Natural killer cell treated with Interleukin-12 subunit alpha and Interleukin-12 subunit beta and Interleukin-15 and Interleukin-18, amount 100 ng/mL, for 72 hours (primary cell): ENCODE data around the gene GJB3. TPM values are rescaled to one million over a fixed set of nuclear protein-coding genes. Genes with fewer than 3 reads are reported as not detected.
"Not testable (repeated sequence)": the region's sequence is repeated elsewhere in the genome, so short reads cannot be mapped to it uniquely, and the experiment has no call there.

Experiments
- ATAC-seq, 2 donors: fragments of 150-1000 bp; cut with Tn5 transposase in 1 of 2; sonication (Bioruptor Pico), chemical (Tn5 transposase) in 1 of 2; 2 replicates each; pipeline ENCODE4 v1.10.0; 2021
- DNase-seq: peaks from one replicate; pipeline ENCODE4 v3.0.0; 2022; ENCODE audit warnings: low spot score
- H3K27ac Mint-ChIP-seq, 2 donors: 1 replicate in 1 of 2; 2 replicates in 1 of 2; pipeline ENCODE4 v1.8.0; 2022; ENCODE audit warnings: mixed read lengths in 2 of 2, mild to moderate bottlenecking in 1 of 2, moderate library complexity in 1 of 2
- H3K27me3 Mint-ChIP-seq, 2 donors: 1 replicate in 1 of 2; 2 replicates in 1 of 2; pipeline ENCODE4 v1.8.0; 2022; ENCODE audit warnings: mixed read lengths in 2 of 2
- H3K36me3 Mint-ChIP-seq: one replicate; pipeline ENCODE4 v1.8.0; 2022; ENCODE audit warnings: mixed read lengths
- H3K4me1 Mint-ChIP-seq, 2 donors: 1 replicate in 1 of 2; 2 replicates in 1 of 2; pipeline ENCODE4 v1.8.0; 2022; ENCODE audit warnings: low read depth in 2 of 2, mixed read lengths in 2 of 2, mild to moderate bottlenecking in 1 of 2
- H3K4me3 Mint-ChIP-seq: one replicate; pipeline ENCODE4 v1.8.0; 2022; ENCODE audit warnings: mixed read lengths
- H3K9me3 Mint-ChIP-seq: 2 replicates; pipeline ENCODE4 v1.8.0; 2022; ENCODE audit warnings: mixed read lengths
- total RNA-seq, 2 donors: library from RNA; stranded (reverse); gene quantifications; one replicate each; pipeline ENCODE4 v1.2.3, GENCODE V29; 2022

The GJB3 gene
- total RNA-seq, 2 donors from 2014 or later: not detected

DNA sequence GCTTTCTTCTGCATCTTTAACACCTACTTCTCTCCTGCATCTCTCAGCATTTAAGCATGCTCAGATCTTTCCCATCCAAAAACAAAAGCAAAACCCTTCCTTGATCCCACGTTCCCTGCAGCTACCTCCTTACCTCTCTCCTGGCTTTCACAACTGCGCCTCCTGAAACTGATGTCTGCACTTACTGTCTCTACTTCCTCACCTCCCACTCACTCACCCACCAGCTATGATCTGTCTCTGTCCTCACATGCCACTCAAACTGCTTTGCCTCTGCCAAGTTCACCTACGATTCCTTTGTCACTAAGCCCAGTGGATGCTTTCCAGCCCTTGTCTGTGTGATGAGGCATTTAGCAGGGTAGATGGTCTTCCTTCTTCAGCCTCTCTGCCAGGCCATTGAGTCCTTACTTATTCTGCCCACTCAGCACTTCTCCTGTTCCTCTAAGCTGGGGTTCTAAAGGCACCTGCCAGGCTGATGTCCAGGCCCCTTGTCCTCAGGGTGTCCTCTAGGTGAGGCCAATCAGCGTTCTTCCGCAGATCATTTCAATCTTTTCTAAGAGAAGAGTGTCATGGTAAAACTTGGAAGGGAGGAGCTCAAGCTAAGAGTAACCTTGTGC, 10.0 kb upstream of the GJB3 start:
- H3K4me1 Mint-ChIP-seq: no peaks in the 10 kb centered on the region
- no peak overlapping the region for H3K27ac Mint-ChIP-seq
- ATAC-seq: no peak
- H3K36me3 Mint-ChIP-seq: no peaks in the 10 kb centered on the region
- no peaks in the 10 kb centered on the region for H3K9me3 Mint-ChIP-seq
- H3K4me3 Mint-ChIP-seq: no peak overlapping the region
- peaks cover 0 to 3% of the 10 kb centered on the region in 2 donors for H3K27me3 Mint-ChIP-seq
- DNase-seq: no peak

DNA sequence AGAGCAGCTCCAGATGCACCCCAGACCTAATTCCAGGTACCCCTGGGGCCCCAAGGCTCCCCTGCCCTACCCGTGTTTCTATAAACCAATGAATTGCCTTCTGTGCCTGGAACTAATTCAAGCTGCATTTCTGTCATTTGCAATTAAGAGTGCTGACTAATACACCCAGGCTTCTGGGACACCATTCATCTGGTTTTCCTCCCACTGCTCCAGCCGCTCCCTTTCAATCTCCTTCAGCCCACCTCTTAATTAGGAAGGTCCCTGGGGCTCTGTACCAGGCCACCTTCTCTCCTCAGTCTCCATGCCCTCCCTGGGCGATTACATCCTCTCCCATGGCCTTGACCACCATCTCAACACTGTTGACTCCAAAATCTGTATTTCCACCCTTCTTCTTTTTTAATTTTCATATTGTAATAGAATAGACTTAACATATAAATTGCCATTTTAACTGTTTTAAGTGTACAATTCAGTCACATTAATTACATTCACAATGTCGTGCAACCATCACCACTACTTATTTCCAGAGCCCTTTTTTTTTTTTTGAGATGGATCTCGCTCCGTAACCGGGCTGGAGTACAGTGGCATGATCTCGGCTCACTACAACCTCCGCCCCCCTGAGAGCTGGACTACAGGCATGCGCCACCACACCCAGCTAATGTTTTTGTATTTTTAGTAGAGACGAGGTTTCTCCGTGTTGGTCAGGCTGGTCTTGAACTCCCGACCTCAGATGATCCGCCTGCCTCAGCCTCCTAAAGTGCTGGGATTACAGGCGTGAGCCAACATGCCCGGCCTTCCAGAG, 9.2 kb upstream of the GJB3 start:
- DNase-seq (no peak), ATAC-seq (no peak)
- Mint-ChIP-seq H3K27me3 (peaks cover 0 to 3% of the 10 kb centered on the region in 2 donors), H3K36me3 (no peaks in the 10 kb centered on the region), H3K4me3 (no peak overlapping the region), H3K27ac (no peak overlapping the region), H3K4me1 (no peaks in the 10 kb centered on the region), H3K9me3 (no peaks in the 10 kb centered on the region)

DNA sequence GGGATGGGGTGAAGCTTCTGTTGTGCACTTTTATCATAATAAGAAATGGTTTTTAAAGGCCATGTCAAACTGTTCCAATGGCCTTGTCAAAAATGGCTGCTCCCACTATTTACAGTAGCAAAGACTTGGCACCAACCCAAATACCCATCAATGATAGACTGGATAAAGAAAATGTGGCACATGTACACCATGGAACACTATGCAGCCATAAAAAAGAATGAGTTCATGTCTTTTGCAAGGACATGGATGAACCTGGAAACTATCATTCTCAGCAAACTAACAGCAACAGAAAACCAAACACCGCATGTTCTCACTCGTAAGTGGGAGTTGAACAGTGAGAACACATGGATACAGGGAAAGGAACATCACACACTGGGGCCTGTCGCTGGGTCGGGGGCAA, 7.9 kb upstream of the GJB3 start:
- not testable (repeated sequence) for H3K4me3 Mint-ChIP-seq, H3K27me3 Mint-ChIP-seq, ATAC-seq, H3K27ac Mint-ChIP-seq, H3K4me1 Mint-ChIP-seq, H3K36me3 Mint-ChIP-seq, DNase-seq, H3K9me3 Mint-ChIP-seq

DNA sequence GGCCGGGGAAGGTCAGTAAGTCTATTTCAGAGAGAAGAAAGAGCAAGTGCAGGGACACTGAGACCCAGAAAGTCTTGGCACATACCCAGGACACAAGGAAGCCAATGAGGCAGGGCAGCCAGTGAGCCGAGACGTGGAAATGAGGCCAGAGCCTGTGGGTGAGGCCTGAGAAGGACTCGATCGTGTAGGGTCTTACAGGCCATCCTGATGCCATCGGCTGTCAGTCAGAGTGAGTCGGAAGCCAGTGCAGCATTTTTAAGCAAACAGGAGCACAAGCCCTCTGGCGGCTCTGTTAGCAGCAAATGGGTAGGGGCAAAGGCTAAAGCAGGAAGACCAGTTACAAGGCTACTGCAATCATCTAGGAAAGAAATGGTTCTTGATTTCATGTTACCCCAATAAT, 6.1 kb upstream of the GJB3 start:
- Mint-ChIP-seq H3K27me3 (peaks cover 24 to 25% of the 10 kb centered on the region in 2 donors), H3K9me3 (no peaks in the 10 kb centered on the region), H3K4me3 (no peak overlapping the region), H3K4me1 (no peaks in the 10 kb centered on the region), H3K36me3 (no peaks in the 10 kb centered on the region), H3K27ac (no peak overlapping the region)
- DNase-seq: no peak
- ATAC-seq: peak in 1 of 2 donors; percentile 31

DNA sequence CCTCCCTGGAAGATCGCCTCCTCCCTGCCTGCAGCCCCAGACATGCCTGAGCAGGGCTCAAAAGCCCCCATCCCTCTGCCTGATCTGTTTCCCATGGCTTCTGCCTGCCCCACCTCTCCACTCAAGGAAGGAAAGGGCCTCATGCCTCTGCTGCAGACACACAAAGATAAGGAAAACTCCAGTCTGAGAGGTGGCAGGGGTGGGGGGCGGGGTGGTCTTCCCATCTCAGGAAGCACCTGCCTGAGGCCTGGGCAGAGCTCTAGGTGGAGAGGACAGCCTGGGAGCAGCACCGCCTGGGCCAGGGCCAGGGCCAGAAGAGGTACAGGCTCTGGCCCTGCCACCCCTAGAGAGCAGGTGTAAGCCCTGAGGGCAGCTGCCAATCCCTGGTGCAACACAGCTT, 4.1 kb upstream of the GJB3 start:
- H3K36me3 Mint-ChIP-seq: no peaks in the 10 kb centered on the region
- no peak overlapping the region for H3K4me3 Mint-ChIP-seq
- H3K4me1 Mint-ChIP-seq: no peaks in the 10 kb centered on the region
- H3K27me3 Mint-ChIP-seq: peaks cover 25 to 27% of the 10 kb centered on the region in 2 donors
- H3K27ac Mint-ChIP-seq: no peak overlapping the region
- no peak for ATAC-seq
- no peaks in the 10 kb centered on the region for H3K9me3 Mint-ChIP-seq
- DNase-seq: peak; percentile 25

DNA sequence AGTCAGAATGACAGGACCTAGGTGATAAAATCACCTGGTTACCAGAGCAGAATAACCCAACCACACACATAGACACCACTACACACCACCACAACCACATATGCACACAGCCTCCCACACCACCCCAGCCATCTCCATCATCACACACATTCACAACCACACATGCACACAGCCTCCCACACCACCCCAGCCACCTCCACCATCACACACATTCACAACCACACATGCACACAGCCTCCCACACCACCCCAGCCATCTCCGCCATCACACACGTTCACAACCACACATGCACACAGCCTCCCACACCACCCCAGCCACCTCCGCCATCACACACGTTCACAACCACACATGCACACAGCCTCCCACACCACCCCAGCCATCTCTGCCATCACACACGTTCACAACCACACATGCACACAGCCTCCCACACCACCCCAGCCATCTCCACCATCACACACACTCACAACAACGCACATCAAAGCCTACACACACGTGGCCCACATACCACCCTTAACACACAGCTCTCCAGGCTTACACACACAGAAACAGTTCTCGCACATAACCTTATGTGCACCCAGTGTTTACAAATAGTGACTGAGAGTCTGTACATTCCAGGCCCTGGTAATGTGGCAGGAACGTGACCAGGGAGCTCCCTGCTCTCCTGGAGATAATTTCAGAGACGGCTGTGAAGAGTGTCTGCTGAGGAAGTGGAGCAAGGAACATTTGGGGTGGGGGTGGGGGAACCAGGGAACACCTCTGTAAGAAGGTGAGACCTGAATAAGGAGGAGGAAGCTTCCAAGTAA, 3.3 kb upstream of the GJB3 start:
- no peak for ATAC-seq

DNA sequence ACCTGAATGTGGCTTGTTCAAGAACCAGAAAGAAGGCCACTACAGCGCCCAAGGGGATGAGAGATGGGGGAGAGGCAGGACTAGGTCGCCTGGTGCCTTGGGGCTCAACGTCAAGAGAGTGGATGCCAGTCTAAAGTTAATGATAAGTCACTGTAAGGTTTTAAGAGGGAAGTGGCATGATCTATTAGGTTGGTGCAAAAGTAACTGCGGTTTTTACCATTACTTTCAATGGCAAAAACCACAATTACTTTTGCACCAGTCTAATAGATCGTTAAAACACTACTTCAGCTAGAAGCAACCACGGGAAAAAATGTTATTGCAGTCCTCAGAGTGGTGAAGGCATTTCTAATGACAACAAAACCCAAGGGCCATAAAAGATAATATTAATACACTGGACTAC, 2.6 kb upstream of the GJB3 start:
- no peak for DNase-seq
- no peak overlapping the region for H3K27ac Mint-ChIP-seq
- H3K4me3 Mint-ChIP-seq: no peak overlapping the region
- no peak for ATAC-seq
- H3K27me3 Mint-ChIP-seq: peaks cover 33 to 34% of the 10 kb centered on the region in 2 donors
- no peaks in the 10 kb centered on the region for H3K9me3 Mint-ChIP-seq
- no peaks in the 10 kb centered on the region for H3K36me3 Mint-ChIP-seq
- no peaks in the 10 kb centered on the region for H3K4me1 Mint-ChIP-seq

More for the DNA sequence above, 3.3 kb upstream of the GJB3 start:
- DNase-seq: peak; percentile 16
- Mint-ChIP-seq H3K4me1 (no peaks in the 10 kb centered on the region), H3K27ac (no peak overlapping the region), H3K36me3 (no peaks in the 10 kb centered on the region), H3K4me3 (no peak overlapping the region), H3K27me3 (peaks cover 27% of the 10 kb centered on the region in 2 donors), H3K9me3 (no peaks in the 10 kb centered on the region)

DNA sequence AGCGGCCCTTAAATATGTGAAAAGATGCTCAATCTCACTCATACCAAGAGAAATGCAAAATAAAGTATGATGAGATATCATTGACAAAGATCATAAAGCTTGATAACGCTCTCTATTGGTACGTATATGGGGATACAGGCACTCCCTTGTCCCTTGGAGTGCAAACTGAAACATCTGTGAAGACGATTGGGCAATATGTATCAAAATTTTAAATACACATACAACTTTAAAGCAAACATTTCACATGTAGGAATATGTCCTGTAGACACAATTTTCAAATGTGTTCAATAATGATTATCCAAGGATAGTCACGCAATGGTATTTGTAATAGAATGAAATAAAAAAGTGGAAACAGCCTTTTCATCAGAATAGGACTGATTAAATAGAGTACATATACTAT, 2.0 kb upstream of the GJB3 start:
- DNase-seq: no peak
- Mint-ChIP-seq H3K27ac (no peak overlapping the region), H3K36me3 (no peaks in the 10 kb centered on the region), H3K9me3 (no peaks in the 10 kb centered on the region), H3K27me3 (peaks cover 37 to 39% of the 10 kb centered on the region in 2 donors), H3K4me1 (no peaks in the 10 kb centered on the region), H3K4me3 (no peak overlapping the region)
- no peak for ATAC-seq

DNA sequence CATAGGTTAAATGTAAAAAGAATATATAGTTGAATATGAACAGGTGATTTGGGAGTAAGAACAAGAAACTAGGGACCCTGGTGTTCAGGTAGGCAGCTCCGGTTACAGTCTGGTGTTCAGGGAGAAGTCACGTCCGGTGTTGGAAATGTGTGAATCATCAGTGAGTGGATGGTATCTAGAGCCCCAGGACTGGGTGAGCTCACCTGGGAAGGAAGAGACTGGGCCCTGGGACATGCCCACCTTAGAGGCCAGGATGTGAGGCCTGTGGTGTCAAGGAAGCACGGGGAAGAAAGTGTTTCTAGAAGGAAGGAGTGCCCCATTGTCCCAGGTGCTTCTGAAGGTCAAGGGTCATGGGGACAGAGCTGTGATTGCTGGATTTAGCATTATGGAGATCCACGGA, 1.5 kb upstream of the GJB3 start:
- Mint-ChIP-seq H3K4me3 (no peak overlapping the region), H3K4me1 (no peaks in the 10 kb centered on the region), H3K9me3 (no peaks in the 10 kb centered on the region), H3K27ac (no peak overlapping the region), H3K27me3 (peaks cover 39 to 41% of the 10 kb centered on the region in 2 donors), H3K36me3 (no peaks in the 10 kb centered on the region)
- ATAC-seq (no peak), DNase-seq (no peak)

DNA sequence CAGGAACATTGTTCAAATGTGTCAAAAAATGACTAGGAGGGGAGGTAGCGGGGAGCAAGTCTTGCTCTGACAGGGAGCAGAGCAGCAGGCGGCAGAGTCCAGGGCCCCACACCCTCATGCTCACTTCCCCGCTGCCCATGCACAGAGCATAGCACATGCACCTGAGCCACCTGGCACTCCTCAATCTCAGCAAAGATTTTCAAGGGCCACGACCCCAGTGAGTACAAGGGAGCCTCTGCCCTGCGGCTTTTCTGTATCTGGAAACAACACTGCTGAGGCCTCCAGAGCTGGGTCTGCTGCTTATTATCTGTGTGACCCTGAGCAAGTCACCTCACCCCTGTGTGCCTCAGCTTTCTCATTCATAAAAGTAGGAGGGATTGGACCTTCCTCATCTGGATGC, 1.1 kb upstream of the GJB3 start:
- Mint-ChIP-seq H3K27ac (no peak overlapping the region), H3K36me3 (no peaks in the 10 kb centered on the region), H3K4me1 (no peaks in the 10 kb centered on the region), H3K27me3 (peaks cover 39 to 41% of the 10 kb centered on the region in 2 donors), H3K9me3 (no peaks in the 10 kb centered on the region), H3K4me3 (no peak overlapping the region)
- ATAC-seq (no peak), DNase-seq (no peak)

DNA sequence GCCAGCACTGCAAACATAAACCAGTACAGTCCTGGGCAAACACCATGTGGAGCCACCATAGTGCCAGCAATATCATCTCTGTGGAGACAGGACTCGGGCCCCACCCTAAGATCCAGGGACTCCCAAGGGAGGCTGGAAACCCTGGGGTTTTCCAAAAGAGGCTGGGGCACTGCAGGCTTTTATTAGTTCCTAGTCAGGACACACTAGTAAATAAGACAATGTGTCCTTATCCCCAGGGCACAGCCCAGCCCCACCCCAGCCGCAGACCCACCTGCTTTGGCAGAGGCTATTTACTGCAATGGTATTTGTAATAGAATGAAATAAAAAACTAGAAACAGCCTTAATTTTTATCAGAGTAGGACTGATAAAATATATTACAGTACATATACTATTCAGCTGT, 486 bp upstream of the GJB3 start:
- H3K27ac Mint-ChIP-seq: no peak overlapping the region
- no peaks in the 10 kb centered on the region for H3K4me1 Mint-ChIP-seq
- no peak for ATAC-seq
- no peak overlapping the region for H3K4me3 Mint-ChIP-seq
- peaks cover 41 to 42% of the 10 kb centered on the region in 2 donors for H3K27me3 Mint-ChIP-seq
- H3K36me3 Mint-ChIP-seq: no peaks in the 10 kb centered on the region
- no peaks in the 10 kb centered on the region for H3K9me3 Mint-ChIP-seq
- DNase-seq: no peak

DNA sequence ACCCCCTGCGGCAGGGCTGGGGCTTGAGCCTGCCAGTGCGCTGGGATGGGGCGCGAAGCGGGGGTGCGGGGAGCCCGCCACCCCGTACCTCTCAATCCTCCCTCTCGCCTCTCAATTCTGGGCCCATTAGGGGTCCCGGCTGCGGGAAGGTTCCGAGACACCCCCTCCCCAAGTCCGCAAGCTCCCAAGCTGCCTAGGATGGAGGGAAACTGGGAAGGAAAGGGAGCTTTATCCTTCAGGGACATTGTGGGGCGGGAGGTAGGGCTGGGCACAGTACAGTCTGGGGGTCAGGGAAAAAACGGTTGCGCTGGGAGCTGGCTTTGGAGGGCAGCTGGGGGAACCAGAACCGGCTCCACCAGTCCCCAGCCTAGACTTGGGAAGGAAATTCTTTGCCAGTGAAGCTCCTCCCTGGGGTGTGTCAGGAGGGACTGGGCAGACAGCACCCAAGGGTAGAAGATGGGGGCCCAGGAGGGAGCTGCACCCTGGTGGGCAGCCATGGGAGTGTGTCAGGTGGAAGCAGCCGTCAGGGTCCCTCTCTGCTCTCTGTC, 904 bp downstream of the GJB3 start:
- Mint-ChIP-seq H3K9me3 (no peaks in the 10 kb centered on the region), H3K4me3 (no peak overlapping the region), H3K36me3 (no peaks in the 10 kb centered on the region), H3K4me1 (peaks cover 5 to 6% of the 10 kb centered on the region in 2 donors), H3K27ac (no peak overlapping the region), H3K27me3 (peaks cover 47 to 49% of the 10 kb centered on the region in 2 donors)
- DNase-seq: no peak
- no peak for ATAC-seq

DNA sequence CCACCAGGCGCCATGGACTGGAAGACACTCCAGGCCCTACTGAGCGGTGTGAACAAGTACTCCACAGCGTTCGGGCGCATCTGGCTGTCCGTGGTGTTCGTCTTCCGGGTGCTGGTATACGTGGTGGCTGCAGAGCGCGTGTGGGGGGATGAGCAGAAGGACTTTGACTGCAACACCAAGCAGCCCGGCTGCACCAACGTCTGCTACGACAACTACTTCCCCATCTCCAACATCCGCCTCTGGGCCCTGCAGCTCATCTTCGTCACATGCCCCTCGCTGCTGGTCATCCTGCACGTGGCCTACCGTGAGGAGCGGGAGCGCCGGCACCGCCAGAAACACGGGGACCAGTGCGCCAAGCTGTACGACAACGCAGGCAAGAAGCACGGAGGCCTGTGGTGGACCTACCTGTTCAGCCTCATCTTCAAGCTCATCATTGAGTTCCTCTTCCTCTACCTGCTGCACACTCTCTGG, 3.8 kb downstream of the GJB3 start:
- H3K36me3 Mint-ChIP-seq: no peaks in the 10 kb centered on the region
- H3K27me3 Mint-ChIP-seq: peaks cover 26 to 30% of the 10 kb centered on the region in 2 donors
- H3K9me3 Mint-ChIP-seq: no peaks in the 10 kb centered on the region
- H3K4me1 Mint-ChIP-seq: peaks cover 6 to 14% of the 10 kb centered on the region in 2 donors
- DNase-seq: no peak
- no peak for ATAC-seq
- H3K4me3 Mint-ChIP-seq: no peak overlapping the region
- H3K27ac Mint-ChIP-seq: no peak overlapping the region
